Uterus (tissue), 4 donors: ENCODE measurements around the gene GOLGA3. TPM values are rescaled to one million over a fixed set of nuclear protein-coding genes. Genes with fewer than 3 reads are reported as not detected.

ENCODE experiments used
- DNase-seq, 2 donors: peaks; one replicate each; pipeline ENCODE4 v3.0.0-alpha.2; 2019 to 2020
- H3K27ac ChIP-seq, 2 donors: fragments of 200-600 bp; sonication (generic); 1 replicate in 1 of 2; 2 replicates in 1 of 2; pipeline ENCODE4 v1.5.1; 2016 to 2018
- H3K27me3 ChIP-seq, 2 donors: fragments of 200-600 bp; sonication (generic); one replicate each; pipeline ENCODE4 v1.5.1; 2018 to 2019; ENCODE audit warnings: control low read depth in 1 of 2
- H3K36me3 ChIP-seq, 2 donors: fragments of 200-600 bp; sonication (generic); one replicate each; pipeline ENCODE4 v1.5.1; 2019; ENCODE audit warnings: control low read depth in 1 of 2
- H3K4me1 ChIP-seq, 2 donors: fragments of 200-600 bp; sonication (generic); one replicate each; pipeline ENCODE4 v1.5.1; 2018 to 2019; ENCODE audit warnings: control low read depth in 1 of 2
- H3K4me3 ChIP-seq, 2 donors: fragments of 200-600 bp; sonication (generic); 1 replicate in 1 of 2; 2 replicates in 1 of 2; pipeline ENCODE4 v1.5.1; 2018 to 2019; ENCODE audit warnings: mild to moderate bottlenecking in 1 of 2
- H3K9me3 ChIP-seq, 2 donors: fragments of 200-600 bp; sonication (generic); one replicate each; pipeline ENCODE4 v1.5.1; 2019; ENCODE audit warnings: control low read depth in 1 of 2
- CTCF ChIP-seq, 4 experiments: fragments of 200-600 bp in 2 of 4; fragments of 450-650 bp in 2 of 4; sonication (generic) in 2 of 4; IDR thresholded peaks; one replicate each; pipeline ENCODE4 v1.5.1; 2016 to 2019; ENCODE audit warnings: antibody characterized with exemption in 4 of 4, mild to moderate bottlenecking in 2 of 4, moderate library complexity in 1 of 4
- POLR2A ChIP-seq, 2 donors: fragments of 450-650 bp; IDR thresholded peaks; one replicate each; pipeline ENCODE4 v1.6.1; 2016; ENCODE audit warnings: antibody characterized with exemption in 2 of 2, mild to moderate bottlenecking in 1 of 2, moderate library complexity in 1 of 2
- intact Hi-C: fragments of 100-400 bp; cut with DNase I; formaldehyde crosslinking; loops from one replicate; pipeline ENCODE4 v1.15.1; 2023; ENCODE audit warnings: low total_unique reads
- total RNA-seq, 4 donors: library from RNA; depleted of rRNA in 3 of 4; stranded (reverse); fragments of >200 nt in 3 of 4; gene quantifications; one replicate each; pipeline versions ENCODE4 v1.1.0 to v1.2.4, GENCODE V29; 2014 to 2023
- donor health status: DM: yes; HTN: yes; CAD: no.

The GOLGA3 gene
- total RNA-seq, 4 donors from 2014 or later: 46.2 to 138 (median 90.1) TPM

GRCh38 chr12:132807295-132808092, 21.2 kb downstream of the GOLGA3 start:
- intact Hi-C loops: no loop called here
- no peak for TF ChIP-seq CTCF (IDR thresholded peaks at IDR 0.05)
- no peak for TF ChIP-seq POLR2A (IDR thresholded peaks at IDR 0.05)
- Histone ChIP-seq H3K27me3 (no peaks in the 10 kb centered on the region), H3K9me3 (no peaks in the 10 kb centered on the region), H3K4me1 (no peaks in the 10 kb centered on the region), H3K4me3 (no peak overlapping the region), H3K27ac (no peak overlapping the region), H3K36me3 (no peaks in the 10 kb centered on the region)
- DNase-seq: no peak

- Histone ChIP-seq H3K9me3 (no peaks in the 10 kb centered on the region), H3K4me3 (no peak overlapping the region), H3K36me3 (no peaks in the 10 kb centered on the region), H3K27ac (no peak overlapping the region), H3K27me3 (no peaks in the 10 kb centered on the region), H3K4me1 (no peaks in the 10 kb centered on the region)
- intact Hi-C loops: no loop called here
- TF ChIP-seq POLR2A (IDR thresholded peaks at IDR 0.05): no peak
- TF ChIP-seq CTCF (IDR thresholded peaks at IDR 0.05): no peak
- no peak for DNase-seq
These were observed 21.8 kb downstream of the GOLGA3 start for GRCh38 chr12:132806857-132807256.

- Histone ChIP-seq H3K9me3 (no peaks in the 10 kb centered on the region), H3K36me3 (no peaks in the 10 kb centered on the region), H3K27ac (no peak overlapping the region), H3K4me3 (no peak overlapping the region), H3K27me3 (no peaks in the 10 kb centered on the region), H3K4me1 (no peaks in the 10 kb centered on the region)
- DNase-seq: no peak
- TF ChIP-seq POLR2A (IDR thresholded peaks at IDR 0.05): no peak
- intact Hi-C loops: no loop called here
These were observed 24.2 kb downstream of the GOLGA3 start for GRCh38 chr12:132804426-132804861.

- peak in 1 of 2 donors; percentile 66 for DNase-seq
These were observed 24.8 kb downstream of the GOLGA3 start for GRCh38 chr12:132803888-132804287.

GRCh38 chr12:132803125-132803524, 25.5 kb downstream of the GOLGA3 start:
- H3K9me3 ChIP-seq: no peaks in the 10 kb centered on the region
- no peak for DNase-seq
- no peak for TF ChIP-seq CTCF (IDR thresholded peaks at IDR 0.05)
- H3K27me3 ChIP-seq: no peaks in the 10 kb centered on the region
- H3K4me1 ChIP-seq: no peaks in the 10 kb centered on the region
- no peaks in the 10 kb centered on the region for H3K36me3 ChIP-seq
- no peak overlapping the region for H3K4me3 ChIP-seq
- intact Hi-C loops: no loop called here
- no peak overlapping the region for H3K27ac ChIP-seq

More at GRCh38 chr12:132803888-132804287, 24.8 kb downstream of the GOLGA3 start:
- Histone ChIP-seq H3K36me3 (no peaks in the 10 kb centered on the region), H3K9me3 (no peaks in the 10 kb centered on the region), H3K27me3 (no peaks in the 10 kb centered on the region), H3K4me1 (no peaks in the 10 kb centered on the region), H3K27ac (no peak overlapping the region), H3K4me3 (no peak overlapping the region)
- intact Hi-C loops: no loop called here
- TF ChIP-seq POLR2A (IDR thresholded peaks at IDR 0.05) (no peak), CTCF (IDR thresholded peaks at IDR 0.05) (no peak)
